ENCODE measurements around the gene STAT3.

STAT3 gene

GRCh38 chr17:42290577-42290976 is 97.7 kb downstream of the STAT3 start:
- no peak overlapping the region for H3K9ac ChIP-seq (ENCODE audit: low read length)
- H3K27me3 ChIP-seq (ENCODE audit: low read length), result no peaks in the 10 kb centered on the region
- no peaks in the 10 kb centered on the region for H3K9me3 ChIP-seq (ENCODE audit: insufficient read depth, low read length)
- no peak overlapping the region for H2AFZ ChIP-seq (ENCODE audit: low read depth, low read length, severe bottlenecking)
- H3K79me2 ChIP-seq (ENCODE audit: insufficient read depth, low read length), result no peaks in the 10 kb centered on the region
- no peak overlapping the region for H3K4me2 ChIP-seq (ENCODE audit: low read depth, low read length, poor library complexity, severe bottlenecking)
- H3K9me2 ChIP-seq (replicated peaks; ENCODE audit: insufficient read depth, low read length), result no peaks in the 10 kb centered on the region
- no peak overlapping the region for H3K27ac ChIP-seq (ENCODE audit: low read depth, low read length)
- no peak overlapping the region for H3K4me3 ChIP-seq (ENCODE audit: insufficient read depth, low read length, poor library complexity, severe bottlenecking)
- no peaks in the 10 kb centered on the region for H3F3A ChIP-seq (ENCODE audit: insufficient read depth)
- no peaks in the 10 kb centered on the region for H4K20me1 ChIP-seq (ENCODE audit: low read depth, low read length)
- H3K36me3 ChIP-seq (ENCODE audit: low read length), result no peaks in the 10 kb centered on the region
- TF ChIP-seq CTCF (IDR thresholded peaks at IDR 0.05; ENCODE audit: insufficient read depth, low read length, poor library complexity, severe bottlenecking) (no peak), EZH2phosphoT487 (conservative IDR thresholded peaks at IDR 0.05; ENCODE audit: low read length) (no peak)

GRCh38 chr17:42289611-42290181 is 98.5 kb downstream of the STAT3 start:
- Histone ChIP-seq H3K9me2 (replicated peaks; ENCODE audit: insufficient read depth, low read length) (no peaks in the 10 kb centered on the region), H3K4me3 (ENCODE audit: insufficient read depth, low read length, poor library complexity, severe bottlenecking) (no peak overlapping the region), H3K27me3 (ENCODE audit: low read length) (no peaks in the 10 kb centered on the region), H3K9me3 (ENCODE audit: insufficient read depth, low read length) (no peaks in the 10 kb centered on the region), H2AFZ (ENCODE audit: low read depth, low read length, severe bottlenecking) (no peak overlapping the region), H3K79me2 (ENCODE audit: insufficient read depth, low read length) (no peaks in the 10 kb centered on the region), H3F3A (ENCODE audit: insufficient read depth) (no peaks in the 10 kb centered on the region), H3K4me2 (ENCODE audit: low read depth, low read length, poor library complexity, severe bottlenecking) (no peak overlapping the region), H3K9ac (ENCODE audit: low read length) (no peak overlapping the region), H3K27ac (ENCODE audit: low read depth, low read length) (no peak overlapping the region), H3K36me3 (ENCODE audit: low read length) (no peaks in the 10 kb centered on the region), H4K20me1 (ENCODE audit: low read depth, low read length) (no peaks in the 10 kb centered on the region)
- TF ChIP-seq EZH2phosphoT487 (conservative IDR thresholded peaks at IDR 0.05; ENCODE audit: low read length) (no peak), CTCF (IDR thresholded peaks at IDR 0.05; ENCODE audit: insufficient read depth, low read length, poor library complexity, severe bottlenecking) (no peak)

- H3F3A ChIP-seq (ENCODE audit: insufficient read depth), result no peaks in the 10 kb centered on the region
- no peaks in the 10 kb centered on the region for H3K27me3 ChIP-seq (ENCODE audit: low read length)
- no peak overlapping the region for H3K9ac ChIP-seq (ENCODE audit: low read length)
- no peaks in the 10 kb centered on the region for H3K36me3 ChIP-seq (ENCODE audit: low read length)
- H3K27ac ChIP-seq (ENCODE audit: low read depth, low read length), result no peak overlapping the region
- no peaks in the 10 kb centered on the region for H3K9me2 ChIP-seq (replicated peaks; ENCODE audit: insufficient read depth, low read length)
- no peaks in the 10 kb centered on the region for H3K79me2 ChIP-seq (ENCODE audit: insufficient read depth, low read length)
- H3K4me2 ChIP-seq (ENCODE audit: low read depth, low read length, poor library complexity, severe bottlenecking), result peak overlapping the region; percentile 37
- no peak overlapping the region for H3K4me3 ChIP-seq (ENCODE audit: insufficient read depth, low read length, poor library complexity, severe bottlenecking)
- no peaks in the 10 kb centered on the region for H3K9me3 ChIP-seq (ENCODE audit: insufficient read depth, low read length)
- H2AFZ ChIP-seq (ENCODE audit: low read depth, low read length, severe bottlenecking), result no peak overlapping the region
- TF ChIP-seq CTCF (IDR thresholded peaks at IDR 0.05; ENCODE audit: insufficient read depth, low read length, poor library complexity, severe bottlenecking) (no peak), EZH2phosphoT487 (conservative IDR thresholded peaks at IDR 0.05; ENCODE audit: low read length) (no peak)
- no peaks in the 10 kb centered on the region for H4K20me1 ChIP-seq (ENCODE audit: low read depth, low read length)
Measured at GRCh38 chr17:42288803-42289610, 99.2 kb downstream of the STAT3 start.

All from SU-DHL-6 (cell line).